Panc1 (cell line): ENCODE data around the gene REC114. TPM values are rescaled to one million over a fixed set of nuclear protein-coding genes. Genes with fewer than 3 reads are reported as not detected.

Experiments
- ATAC-seq: fragments of 200-7000 bp; cut with Tn5 transposase; 2 replicates; pipeline ENCODE4 v1.9.1; 2020; ENCODE audit warnings: mild to moderate bottlenecking, moderate library complexity
- BruUV-seq: library from RNA; stranded (reverse); fragments of 400-500 nt; replicated peaks from 2 replicates; lab custom pipeline; 2021; lab: Mats Ljungman, UMichigan
- CTCF ChIA-PET: fragments of 300-600 bp; sonication (Branson Sonifier 250); formaldehyde crosslinking; loops from one replicate; lab custom pipeline; 2022; ENCODE audit warnings: antibody characterized with exemption; lab: Charles Lee
- POLR2A ChIA-PET: fragments of 300-600 bp; sonication (Branson Sonifier 250); formaldehyde crosslinking; loops from one replicate; lab custom pipeline; 2022; ENCODE audit warnings: antibody characterized with exemption; lab: Charles Lee
- DNase-seq: peaks from one replicate; pipeline ENCODE4 v3.0.0-alpha.2; 2010; ENCODE audit warnings: low read depth, low spot score
- H3K27ac ChIP-seq: 2 replicates; pipeline ENCODE4 v1.5.1; 2011; ENCODE audit warnings: mild to moderate bottlenecking, low read length, inconsistent platforms
- H3K27me3 ChIP-seq: fragments of 200-500 bp; sonication (Bioruptor generic); 2 replicates; pipeline ENCODE4 v1.6.0; 2014; ENCODE audit warnings: low read length, inconsistent platforms; ENCODE audit not compliant: control insufficient read depth, insufficient read depth
- H3K36me3 ChIP-seq: fragments of 200-500 bp; sonication (Bioruptor generic); 2 replicates; pipeline ENCODE4 v1.5.1; 2014; ENCODE audit warnings: inconsistent platforms, mild to moderate bottlenecking, low read length, moderate library complexity; ENCODE audit not compliant: control insufficient read depth, insufficient read depth
- H3K4me1 ChIP-seq: 2 replicates; pipeline ENCODE4 v1.5.1; 2011; ENCODE audit warnings: inconsistent platforms, mild to moderate bottlenecking, low read length, moderate library complexity; ENCODE audit not compliant: control insufficient read depth, insufficient read depth
- H3K4me3 ChIP-seq, 2 experiments: 2 replicates each; pipeline ENCODE4 v1.5.1; 2011 to 2012; ENCODE audit warnings: low read depth in 2 of 2, low read length in 2 of 2, mild to moderate bottlenecking in 2 of 2, inconsistent platforms in 1 of 2, moderate library complexity in 1 of 2
- H3K9me3 ChIP-seq: fragments of 200-500 bp; sonication (Bioruptor generic); 2 replicates; pipeline ENCODE4 v1.5.1; 2014; ENCODE audit warnings: low read depth, mild to moderate bottlenecking, inconsistent platforms, low read length, moderate library complexity; ENCODE audit not compliant: control insufficient read depth, insufficient read depth
- POLR2AphosphoS5 ChIP-seq: IDR thresholded peaks from 2 replicates; pipeline ENCODE4 v1.6.1; 2012; ENCODE audit warnings: mild to moderate bottlenecking, low read depth, low read length, moderate library complexity
- REST ChIP-seq, 2 experiments: IDR thresholded peaks; 2 replicates each; pipeline ENCODE4 v1.6.1; 2011 to 2012; ENCODE audit warnings: low read depth in 2 of 2, control low read depth in 1 of 2, low read length in 1 of 2, mild to moderate bottlenecking in 1 of 2, moderate library complexity in 1 of 2; ENCODE audit not compliant: insufficient read depth in 1 of 2
- SIN3A ChIP-seq: IDR thresholded peaks from 2 replicates; pipeline ENCODE4 v1.6.1; 2012; ENCODE audit warnings: low read depth, mild to moderate bottlenecking, low read length, moderate library complexity, borderline replicate concordance; ENCODE audit not compliant: insufficient read depth
- TCF7L2 ChIP-seq: IDR thresholded peaks from 2 replicates; pipeline ENCODE4 v1.6.1; 2011; ENCODE audit warnings: mild to moderate bottlenecking, low read depth, low read length, inconsistent platforms
- in situ Hi-C: cut with HindIII; loops from 2 replicates; pipeline ENCODE4 v1.10.0; 2016; ENCODE audit warnings: low sequenced_read_pairs, low pct_unique_long_range_greater_than_20kb
- intact Hi-C: fragments of 100-400 bp; cut with micrococcal nuclease; formaldehyde crosslinking; loops from one replicate; pipeline ENCODE4 v1.10.0; 2022; ENCODE audit not compliant: unreplicated experiment
- total RNA-seq: library from RNA; stranded (reverse); gene quantifications from one replicate; pipeline ENCODE4 v1.2.1, GENCODE V29; 2021; ENCODE audit not compliant: unreplicated experiment
- TF ChIP-seq, protein P1 (sequence below): fragments of 450-650 bp; IDR thresholded peaks from 2 replicates; pipeline ENCODE4 v1.5.1; 2017; ENCODE audit warnings: mild to moderate bottlenecking

REC114 gene
- total RNA-seq, 1 experiment from 2014 or later = not detected

GRCh38 chr15:73394782-73395181, 48.2 kb upstream of the REC114 start:
- no peak overlapping the region for H3K27ac ChIP-seq
- no peak for ATAC-seq
- POLR2A ChIA-PET = no interaction called here
- BruUV-seq = no TSS peak
- intact Hi-C loops (no loop called here), in situ Hi-C loops (no loop called here)
- no peak for TF ChIP-seq POLR2AphosphoS5
- TF ChIP-seq, protein P1, sequence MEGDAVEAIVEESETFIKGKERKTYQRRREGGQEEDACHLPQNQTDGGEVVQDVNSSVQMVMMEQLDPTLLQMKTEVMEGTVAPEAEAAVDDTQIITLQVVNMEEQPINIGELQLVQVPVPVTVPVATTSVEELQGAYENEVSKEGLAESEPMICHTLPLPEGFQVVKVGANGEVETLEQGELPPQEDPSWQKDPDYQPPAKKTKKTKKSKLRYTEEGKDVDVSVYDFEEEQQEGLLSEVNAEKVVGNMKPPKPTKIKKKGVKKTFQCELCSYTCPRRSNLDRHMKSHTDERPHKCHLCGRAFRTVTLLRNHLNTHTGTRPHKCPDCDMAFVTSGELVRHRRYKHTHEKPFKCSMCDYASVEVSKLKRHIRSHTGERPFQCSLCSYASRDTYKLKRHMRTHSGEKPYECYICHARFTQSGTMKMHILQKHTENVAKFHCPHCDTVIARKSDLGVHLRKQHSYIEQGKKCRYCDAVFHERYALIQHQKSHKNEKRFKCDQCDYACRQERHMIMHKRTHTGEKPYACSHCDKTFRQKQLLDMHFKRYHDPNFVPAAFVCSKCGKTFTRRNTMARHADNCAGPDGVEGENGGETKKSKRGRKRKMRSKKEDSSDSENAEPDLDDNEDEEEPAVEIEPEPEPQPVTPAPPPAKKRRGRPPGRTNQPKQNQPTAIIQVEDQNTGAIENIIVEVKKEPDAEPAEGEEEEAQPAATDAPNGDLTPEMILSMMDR = no peak
- TF ChIP-seq TCF7L2 = no peak
- no peak for TF ChIP-seq SIN3A
- TF ChIP-seq REST (IDR thresholded peaks at IDR 0.05; ENCODE audit: insufficient read depth in 1 of 2, low read depth in 2 of 2, low read length in 1 of 2) = no peak
- no peaks in the 10 kb centered on the region for H3K36me3 ChIP-seq
- H3K27me3 ChIP-seq = no peaks in the 10 kb centered on the region; the same call in 1 of the 2 replicates
- CTCF ChIA-PET = no interaction called here
- DNase-seq = no peak
- no peaks in the 10 kb centered on the region for H3K4me1 ChIP-seq
- no peaks in the 10 kb centered on the region for H3K9me3 ChIP-seq
- H3K4me3 ChIP-seq = no peak overlapping the region

DNA sequence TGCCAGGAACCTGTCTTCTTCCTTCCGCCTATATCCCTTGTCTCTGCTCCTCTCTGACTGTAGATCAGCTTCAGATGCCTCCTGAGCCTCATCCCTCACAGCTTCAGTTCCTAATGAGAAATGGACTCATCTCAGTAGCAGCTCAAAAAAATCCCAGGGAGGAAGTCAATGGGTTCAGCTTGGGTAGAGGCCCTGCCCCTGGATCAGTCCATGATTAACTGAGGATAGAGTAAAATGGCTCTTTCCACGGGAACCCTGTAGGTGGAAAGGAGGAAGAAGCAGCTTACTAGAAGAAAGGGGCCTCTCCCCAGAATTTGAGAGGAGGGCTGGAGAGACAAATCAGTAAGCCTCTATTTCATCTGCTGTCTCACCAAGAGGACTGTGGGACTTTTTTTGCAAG, 47.3 kb upstream of the REC114 start:
- no peak for ATAC-seq
- DNase-seq = no peak
- TF ChIP-seq POLR2AphosphoS5 = no peak
- TF ChIP-seq, protein P1 = no peak
- no peak for TF ChIP-seq SIN3A
- TF ChIP-seq TCF7L2 = no peak
- TF ChIP-seq REST (IDR thresholded peaks at IDR 0.05; ENCODE audit: insufficient read depth in 1 of 2, low read depth in 2 of 2, low read length in 1 of 2) = no peak
- Histone ChIP-seq H3K36me3 (no peaks in the 10 kb centered on the region), H3K4me1 (no peaks in the 10 kb centered on the region), H3K27me3 (no peaks in the 10 kb centered on the region; the same call in 1 of the 2 replicates), H3K4me3 (no peak overlapping the region), H3K27ac (no peak overlapping the region), H3K9me3 (no peaks in the 10 kb centered on the region)
- in situ Hi-C loops (no loop called here), intact Hi-C loops (no loop called here)
- ChIA-PET CTCF (no interaction called here), POLR2A (no interaction called here)
- no TSS peak for BruUV-seq
